ENCODE results near the gene IFT81.

DNA sequence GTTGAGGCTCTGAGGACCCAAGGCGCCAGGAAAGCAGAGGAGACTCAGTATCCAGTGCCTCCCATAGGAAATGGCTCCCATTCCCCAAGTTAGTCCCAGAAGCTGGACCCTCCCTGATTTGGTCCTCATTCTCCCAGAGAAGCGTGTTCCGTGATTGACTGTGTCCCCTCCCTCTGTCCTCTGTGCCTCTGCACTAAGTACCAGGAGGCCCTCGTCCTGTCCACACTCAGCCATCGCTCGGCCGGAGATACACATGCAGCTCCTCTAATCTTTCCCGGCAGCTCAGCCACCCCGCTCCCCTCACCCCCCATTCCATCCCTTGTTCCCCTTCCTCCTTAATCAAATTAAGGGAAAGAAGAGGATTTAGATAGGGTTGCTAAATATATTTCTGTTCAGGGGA is 128.6 kb downstream of the IFT81 start:
- no peak for TF ChIP-seq EZH2phosphoT487 (IDR thresholded peaks at IDR 0.05; ENCODE audit: low read depth)
- TF ChIP-seq, protein P1, sequence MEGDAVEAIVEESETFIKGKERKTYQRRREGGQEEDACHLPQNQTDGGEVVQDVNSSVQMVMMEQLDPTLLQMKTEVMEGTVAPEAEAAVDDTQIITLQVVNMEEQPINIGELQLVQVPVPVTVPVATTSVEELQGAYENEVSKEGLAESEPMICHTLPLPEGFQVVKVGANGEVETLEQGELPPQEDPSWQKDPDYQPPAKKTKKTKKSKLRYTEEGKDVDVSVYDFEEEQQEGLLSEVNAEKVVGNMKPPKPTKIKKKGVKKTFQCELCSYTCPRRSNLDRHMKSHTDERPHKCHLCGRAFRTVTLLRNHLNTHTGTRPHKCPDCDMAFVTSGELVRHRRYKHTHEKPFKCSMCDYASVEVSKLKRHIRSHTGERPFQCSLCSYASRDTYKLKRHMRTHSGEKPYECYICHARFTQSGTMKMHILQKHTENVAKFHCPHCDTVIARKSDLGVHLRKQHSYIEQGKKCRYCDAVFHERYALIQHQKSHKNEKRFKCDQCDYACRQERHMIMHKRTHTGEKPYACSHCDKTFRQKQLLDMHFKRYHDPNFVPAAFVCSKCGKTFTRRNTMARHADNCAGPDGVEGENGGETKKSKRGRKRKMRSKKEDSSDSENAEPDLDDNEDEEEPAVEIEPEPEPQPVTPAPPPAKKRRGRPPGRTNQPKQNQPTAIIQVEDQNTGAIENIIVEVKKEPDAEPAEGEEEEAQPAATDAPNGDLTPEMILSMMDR (IDR thresholded peaks at IDR 0.05; ENCODE audit: low read depth, low read length) = no peak
